ENCODE data around the gene RIPK3.

- TF ChIP-seq CTCF (IDR thresholded peaks at IDR 0.05): no peak
- no peak for TF ChIP-seq POLR2A (IDR thresholded peaks at IDR 0.05)
- no peak for TF ChIP-seq POLR2AphosphoS5 (IDR thresholded peaks at IDR 0.05)
Measured at GRCh38 chr14:24379907-24380730, 40.3 kb upstream of the RIPK3 start.
